Measurements from ENCODE around the gene ATP5MC2.
"Not testable (repeated sequence)": the region's sequence is repeated elsewhere in the genome, so short reads cannot be mapped to it uniquely, and the experiment has no call there.

ATP5MC2 gene

GRCh38 chr12:53694756-53695151 is 18.9 kb upstream of the ATP5MC2 start:
- no peak for DNase-seq (ENCODE audit: low spot score)

GRCh38 chr12:53688134-53688533 is 12.3 kb upstream of the ATP5MC2 start:
- DNase-seq (ENCODE audit: low spot score), result no peak

GRCh38 chr12:53686436-53686835 is 10.6 kb upstream of the ATP5MC2 start:
- no peak for DNase-seq (ENCODE audit: low spot score)

GRCh38 chr12:53684654-53685220 is 8.9 kb upstream of the ATP5MC2 start:
- no peak for DNase-seq (ENCODE audit: low spot score)

GRCh38 chr12:53683983-53684382 is 8.1 kb upstream of the ATP5MC2 start:
- no peak for DNase-seq (ENCODE audit: low spot score)

- DNase-seq (ENCODE audit: low spot score), result no peak
Observed at GRCh38 chr12:53683494-53683893, 7.6 kb upstream of the ATP5MC2 start.

- DNase-seq (ENCODE audit: low spot score), result not testable (repeated sequence)
Observed at GRCh38 chr12:53680061-53680460, 4.2 kb upstream of the ATP5MC2 start.

GRCh38 chr12:53677800-53678148 is 1.9 kb upstream of the ATP5MC2 start:
- peak; percentile 77 for DNase-seq (ENCODE audit: low spot score)

- DNase-seq (ENCODE audit: low spot score), result no peak
Observed at GRCh38 chr12:53677016-53677799, 1.3 kb upstream of the ATP5MC2 start.

GRCh38 chr12:53676656-53677015 is 753 bp upstream of the ATP5MC2 start:
- peak; percentile 66 for DNase-seq (ENCODE audit: low spot score)

- no peak for DNase-seq (ENCODE audit: low spot score)
Observed at GRCh38 chr12:53674977-53675700, 744 bp downstream of the ATP5MC2 start.

- DNase-seq (ENCODE audit: low spot score), result no peak
Observed at GRCh38 chr12:53670971-53671370, 4.9 kb downstream of the ATP5MC2 start.

GRCh38 chr12:53670308-53670707 is 5.6 kb downstream of the ATP5MC2 start:
- DNase-seq (ENCODE audit: low spot score), result no peak

- no peak for DNase-seq (ENCODE audit: low spot score)
Observed at GRCh38 chr12:53667080-53667479, 8.8 kb downstream of the ATP5MC2 start.

GRCh38 chr12:53664936-53665335 is 10.9 kb downstream of the ATP5MC2 start:
- DNase-seq (ENCODE audit: low spot score), result no peak

- no peak for DNase-seq (ENCODE audit: low spot score)
Observed at GRCh38 chr12:53664191-53664590, 11.7 kb downstream of the ATP5MC2 start.

- no peak for DNase-seq (ENCODE audit: low spot score)
Observed at GRCh38 chr12:53660041-53660440, 15.8 kb downstream of the ATP5MC2 start.

- DNase-seq (ENCODE audit: low spot score), result no peak
Observed at GRCh38 chr12:53659571-53659981, 16.3 kb downstream of the ATP5MC2 start.

GRCh38 chr12:53659011-53659551 is 16.8 kb downstream of the ATP5MC2 start:
- peak; percentile 99 for DNase-seq (ENCODE audit: low spot score)

- no peak for DNase-seq (ENCODE audit: low spot score)
Observed at GRCh38 chr12:53657041-53657440, 18.8 kb downstream of the ATP5MC2 start.

GRCh38 chr12:53653595-53653994 is 22.3 kb downstream of the ATP5MC2 start:
- DNase-seq (ENCODE audit: low spot score), result no peak

- no peak for DNase-seq (ENCODE audit: low spot score)
Observed at GRCh38 chr12:53652366-53652765, 23.5 kb downstream of the ATP5MC2 start.

GRCh38 chr12:53651737-53652136 is 24.1 kb downstream of the ATP5MC2 start:
- no peak for DNase-seq (ENCODE audit: low spot score)

Data from pons (tissue), 1 donor.